NOMO-1 treated with DMSO at 0.1 percent for 48 hours (cell line): ENCODE measurements around the gene RPUSD1.
"Not testable (repeated sequence)": the region's sequence is repeated elsewhere in the genome, so short reads cannot be mapped to it uniquely, and the experiment has no call there.

Experiments used
- DNase-seq: peaks from one replicate; lab custom pipeline; 2025; ENCODE audit not compliant: unreplicated experiment; lab: John Stamatoyannopoulos, UW

RPUSD1 gene

DNA sequence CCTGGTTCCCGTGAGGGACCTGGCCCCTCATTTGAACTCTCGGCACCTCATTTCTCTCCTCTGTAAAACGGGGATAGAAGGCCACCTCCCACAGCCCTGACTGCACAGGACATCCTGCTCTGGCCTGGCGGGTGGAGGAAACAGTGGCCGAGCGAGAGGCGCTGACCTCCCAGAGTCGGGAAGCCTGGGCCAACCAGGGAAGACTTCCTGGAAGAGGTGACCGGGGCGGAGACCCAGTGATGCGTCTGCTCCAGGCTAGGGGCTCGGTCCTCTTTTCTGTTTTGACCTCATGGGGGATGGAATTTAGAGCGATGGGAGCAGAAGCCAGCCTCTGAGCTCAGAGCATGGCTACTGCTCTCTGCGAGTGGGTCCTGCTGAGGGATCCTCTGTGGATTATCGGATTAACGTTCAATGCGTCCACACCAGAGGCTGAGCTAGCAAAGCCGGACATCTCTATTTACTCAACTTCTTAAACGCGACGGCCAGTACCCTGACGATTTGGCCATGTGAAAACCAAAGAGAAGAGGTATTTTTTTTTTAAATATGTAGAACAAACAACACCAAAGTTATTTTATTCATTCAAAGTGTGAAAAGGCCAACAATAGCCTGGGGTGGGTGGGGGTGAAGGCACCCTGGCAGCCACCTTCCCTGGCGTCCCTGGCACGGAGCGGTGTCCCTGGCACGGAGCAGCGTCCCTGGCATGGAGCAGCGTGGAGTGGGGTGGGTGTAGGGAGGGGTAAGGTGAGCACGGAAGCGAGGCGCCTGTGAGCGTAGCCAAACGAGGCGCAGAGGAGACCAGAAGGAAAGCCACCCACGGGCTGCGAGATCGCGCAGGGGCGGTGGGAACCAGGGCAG is 36.8 kb downstream of the RPUSD1 start:
- no peak for DNase-seq

DNA sequence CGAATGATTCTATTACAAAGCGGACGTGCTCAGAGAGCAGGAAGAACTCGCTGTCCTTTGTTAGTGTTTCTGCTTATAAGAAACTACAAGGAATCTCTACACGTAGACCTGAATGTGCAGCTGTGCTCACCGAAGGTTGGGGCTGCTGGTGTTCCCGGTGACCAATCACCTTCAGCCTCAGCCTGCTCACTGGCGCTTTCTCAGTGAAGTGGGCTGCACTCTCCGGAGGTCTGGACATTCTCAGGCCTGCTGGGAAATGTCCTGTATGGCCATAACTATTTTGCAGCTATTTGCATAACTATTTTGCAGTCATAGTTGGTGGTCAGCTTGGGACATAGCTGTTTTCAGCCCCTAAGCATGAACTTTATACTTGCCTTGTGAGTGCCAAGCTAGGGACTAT is 37.7 kb downstream of the RPUSD1 start:
- DNase-seq = no peak

DNA sequence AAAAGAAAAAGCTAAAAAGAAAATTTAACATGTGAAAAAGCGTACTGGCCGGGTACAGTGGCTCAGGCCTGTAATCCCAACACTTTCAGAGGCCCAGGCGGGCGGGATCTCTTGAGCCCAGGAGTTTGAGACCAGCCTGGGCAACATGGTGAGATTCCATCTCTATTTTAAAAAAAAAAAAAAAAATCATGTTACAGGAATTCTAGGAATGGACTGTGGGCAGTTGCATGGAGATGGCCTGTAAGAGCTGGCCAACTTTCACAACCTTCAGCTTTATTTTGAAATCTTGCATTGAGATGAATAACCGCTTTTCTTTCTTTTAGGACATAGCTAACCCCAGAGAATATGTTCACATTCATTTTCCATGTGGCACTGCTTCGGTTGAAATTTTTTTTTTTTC is 39.2 kb downstream of the RPUSD1 start:
- DNase-seq = no peak

DNA sequence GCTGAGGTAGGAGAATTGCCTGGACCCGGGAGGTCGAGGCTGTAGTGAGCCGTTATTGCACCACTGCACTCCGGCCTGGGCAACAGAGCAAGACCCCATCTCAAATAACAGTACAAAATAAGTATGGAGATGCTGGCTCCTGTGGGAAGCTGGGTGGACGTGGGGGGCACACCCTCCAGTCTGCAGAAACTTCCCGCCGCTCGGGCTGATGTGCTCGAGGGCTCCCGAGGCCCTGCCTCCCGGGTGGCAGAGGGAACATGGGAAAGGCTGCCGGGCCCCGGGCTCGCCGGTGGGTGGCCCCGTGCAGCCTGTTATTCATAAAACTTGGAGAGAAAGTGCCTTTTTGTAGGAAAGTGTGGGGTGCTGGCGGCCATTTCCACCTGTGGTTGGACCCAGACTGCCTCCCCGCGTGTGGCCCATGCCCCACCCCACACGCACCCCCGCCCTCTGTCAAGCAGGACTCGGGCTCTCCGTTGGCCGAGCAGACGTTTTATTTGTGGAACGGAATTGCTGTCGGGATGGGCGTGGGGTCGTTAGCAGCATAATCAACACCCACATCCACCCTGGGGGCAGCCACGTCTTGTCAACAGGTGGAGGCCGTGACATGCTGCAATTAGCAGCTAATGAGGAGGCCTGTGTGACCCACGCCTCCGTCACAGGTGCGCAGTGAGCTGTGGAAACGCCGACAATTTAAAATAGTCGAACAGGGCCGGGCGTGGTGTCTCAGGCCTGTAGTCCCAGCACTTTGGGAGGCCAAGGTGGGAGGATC is 40.0 kb downstream of the RPUSD1 start:
- DNase-seq = no peak

DNA sequence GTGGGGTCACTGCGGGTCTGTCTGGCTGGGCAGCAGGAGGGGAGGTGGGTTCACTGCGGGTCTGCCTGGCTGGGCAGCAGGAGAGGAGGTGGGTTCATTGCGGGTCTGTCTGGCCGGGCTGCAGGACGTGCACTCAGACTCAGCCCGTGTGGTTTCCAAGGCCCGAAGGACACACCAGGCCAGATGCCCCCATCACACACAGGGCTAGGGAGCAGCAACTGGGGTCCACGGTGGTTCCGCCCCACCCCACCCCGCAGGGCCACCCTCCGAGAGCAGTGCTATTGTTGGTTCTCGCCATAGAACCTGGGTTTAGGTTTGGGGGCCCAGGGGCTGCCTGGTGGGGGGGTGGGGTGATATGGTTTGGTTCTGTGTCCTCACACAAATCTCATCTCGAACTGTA is 41.5 kb downstream of the RPUSD1 start:
- DNase-seq = no peak

DNA sequence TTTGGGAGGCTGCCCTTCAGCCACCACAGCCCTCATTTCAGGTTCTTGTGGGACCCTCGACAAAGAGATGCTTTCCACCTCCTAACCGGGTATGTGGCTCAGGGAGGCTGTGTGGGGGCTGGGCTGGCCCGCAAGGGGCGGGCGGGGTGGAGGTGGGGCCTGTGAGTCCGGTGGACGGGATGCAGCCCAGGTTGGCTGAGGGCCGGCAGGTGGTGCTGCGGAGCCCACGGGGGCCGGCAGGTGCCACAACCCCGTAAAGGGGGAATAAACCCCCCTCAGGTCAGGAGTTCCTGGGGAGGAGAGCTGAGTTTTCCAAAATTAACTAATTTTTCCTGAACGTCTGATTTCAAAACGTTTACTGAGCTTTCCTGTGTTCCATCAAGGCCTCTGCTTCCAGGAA is 42.4 kb downstream of the RPUSD1 start:
- DNase-seq = no peak

DNA sequence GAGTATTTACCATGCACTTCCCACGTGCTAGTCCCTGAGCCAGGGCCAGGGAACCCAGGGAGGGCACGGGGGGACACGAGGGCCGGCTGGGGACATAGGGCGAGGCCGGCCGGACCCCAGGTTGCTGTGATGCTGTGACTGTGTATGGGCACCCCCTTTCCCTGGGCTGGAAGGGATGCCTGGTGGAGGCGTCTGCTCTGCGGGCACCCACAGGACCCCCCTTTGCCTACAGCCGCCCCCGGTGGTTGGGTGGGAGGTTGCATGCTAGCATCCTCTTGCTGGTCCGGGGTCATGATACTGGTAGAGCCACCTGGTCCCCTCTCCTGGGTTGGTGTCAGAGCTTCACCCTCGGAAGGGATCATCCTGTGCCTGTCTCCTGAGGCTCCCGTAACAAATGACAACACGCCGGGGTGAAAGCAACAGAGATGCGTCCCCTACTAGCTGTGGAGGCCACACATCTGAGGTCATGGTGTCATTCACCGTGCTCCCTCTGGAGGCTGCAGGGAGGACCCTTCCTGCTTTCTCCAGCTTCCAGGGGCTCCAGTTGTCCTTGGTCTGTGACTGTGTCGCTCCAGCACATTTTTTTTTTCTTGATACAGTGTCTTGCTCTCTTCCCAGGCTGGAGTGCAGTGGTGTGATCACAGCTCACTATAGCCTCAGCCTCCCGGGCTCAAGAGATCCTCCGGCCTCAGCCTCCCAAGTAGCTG is 44.2 kb downstream of the RPUSD1 start:
- no peak for DNase-seq

DNA sequence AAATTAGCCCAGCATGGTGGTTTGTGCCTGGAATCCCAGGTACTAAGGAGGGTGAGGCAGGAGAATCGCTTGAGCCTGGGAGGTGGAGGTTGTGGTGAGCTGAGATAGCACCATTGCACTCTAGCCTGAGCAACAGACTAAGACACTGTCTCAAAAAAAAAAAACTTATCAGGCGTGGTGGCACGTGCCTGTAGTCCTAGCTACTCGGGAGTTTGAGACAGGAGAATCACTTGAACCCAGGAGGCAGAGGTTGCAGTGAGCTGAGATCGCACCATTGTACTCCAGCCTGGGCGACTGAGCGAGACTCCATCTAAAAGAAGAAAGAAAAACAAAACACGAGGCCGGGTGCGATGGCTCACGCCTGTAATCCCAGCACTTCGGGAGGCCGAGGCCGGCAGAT is 45.3 kb downstream of the RPUSD1 start:
- not testable (repeated sequence) for DNase-seq

DNA sequence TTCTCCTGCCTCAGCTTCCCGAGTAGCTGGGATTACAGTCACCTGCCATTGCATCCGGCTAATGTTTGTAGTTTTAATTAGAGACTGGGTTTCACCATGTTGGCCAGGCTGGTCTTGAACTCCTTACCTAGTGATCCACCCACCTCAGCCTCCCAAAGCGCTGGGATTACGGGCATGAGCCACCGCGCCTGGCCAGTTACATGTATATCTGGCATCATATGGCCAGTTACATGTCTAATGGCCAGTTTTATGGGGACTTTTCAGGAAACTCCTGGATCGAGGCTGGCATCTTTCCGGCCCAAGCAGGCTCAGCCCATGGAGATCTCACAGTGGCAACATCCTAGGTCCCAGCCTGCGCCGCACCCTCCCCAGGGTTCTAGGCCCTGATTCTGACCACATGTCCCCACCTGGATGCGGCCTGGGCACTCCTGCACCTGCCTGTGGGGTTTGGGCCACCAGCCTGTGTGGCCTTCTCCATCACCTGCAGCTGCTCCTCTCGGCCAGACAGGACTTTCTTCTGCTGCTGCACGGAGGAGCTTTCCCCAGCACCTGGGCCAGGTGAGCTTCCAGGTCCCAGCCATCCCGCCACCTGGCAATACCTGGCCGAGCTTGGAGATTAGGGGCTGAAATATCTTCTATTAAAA is 46.1 kb downstream of the RPUSD1 start:
- DNase-seq = no peak

DNA sequence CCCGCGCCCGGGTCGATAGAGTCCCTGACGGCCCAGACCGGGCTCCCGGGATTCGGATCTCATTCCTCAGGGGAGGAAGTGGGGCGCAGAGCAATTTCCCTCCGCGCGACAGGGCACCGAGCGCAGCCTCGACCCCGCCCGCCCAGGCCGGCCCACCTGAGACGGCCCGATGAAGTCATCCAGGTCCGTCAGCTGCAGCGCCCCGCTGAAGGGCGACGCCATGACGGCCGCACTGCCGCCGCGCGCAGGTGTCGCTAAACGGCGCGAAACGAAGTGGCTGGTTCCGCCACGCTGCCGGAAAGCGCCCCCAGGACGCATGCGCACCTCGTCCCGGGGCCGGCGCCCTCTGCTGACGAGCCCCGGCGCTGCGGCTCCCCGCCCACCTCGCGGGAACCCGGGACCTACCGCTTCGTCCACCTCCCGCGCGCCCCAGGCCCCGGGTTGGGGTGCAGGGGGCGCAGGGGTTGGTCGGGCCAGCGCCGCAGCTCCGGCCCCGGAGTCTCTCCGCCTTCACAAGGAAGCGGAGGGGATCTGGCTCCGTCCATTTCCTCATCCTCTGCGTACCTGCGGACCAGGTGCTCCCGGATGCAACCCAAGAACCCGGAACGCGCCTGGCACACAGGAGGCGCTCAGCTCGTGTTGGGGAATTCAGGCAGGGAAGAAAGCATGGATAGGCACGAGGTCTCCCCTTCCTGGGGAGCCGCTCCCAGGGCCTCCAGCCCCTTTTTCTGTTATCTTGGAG is 47.2 kb downstream of the RPUSD1 start, which contains the start of gene CIAO3:
CIAO3 (minus strand) TSS at position 234 of the 742 bp plus-strand sequence; CDS start at position 222, 12 bp downstream.
- DNase-seq = peak; percentile 69

DNA sequence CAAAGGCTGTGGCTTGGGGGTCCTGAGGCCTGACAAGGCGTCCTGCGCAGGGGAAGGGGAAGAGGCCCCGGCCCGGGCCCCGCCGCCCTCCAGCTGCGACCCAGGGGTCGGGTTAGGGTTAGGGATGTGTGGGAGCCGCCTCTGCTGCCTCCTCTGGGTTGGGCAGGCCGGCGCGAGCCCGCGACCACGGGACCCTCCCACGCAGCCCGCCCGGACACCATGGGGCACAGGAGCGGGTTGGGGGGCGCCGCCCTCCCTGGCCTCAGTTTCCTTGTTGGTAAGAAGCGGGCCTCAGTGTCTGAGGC is 47.8 kb downstream of the RPUSD1 start:
- DNase-seq = no peak

DNA sequence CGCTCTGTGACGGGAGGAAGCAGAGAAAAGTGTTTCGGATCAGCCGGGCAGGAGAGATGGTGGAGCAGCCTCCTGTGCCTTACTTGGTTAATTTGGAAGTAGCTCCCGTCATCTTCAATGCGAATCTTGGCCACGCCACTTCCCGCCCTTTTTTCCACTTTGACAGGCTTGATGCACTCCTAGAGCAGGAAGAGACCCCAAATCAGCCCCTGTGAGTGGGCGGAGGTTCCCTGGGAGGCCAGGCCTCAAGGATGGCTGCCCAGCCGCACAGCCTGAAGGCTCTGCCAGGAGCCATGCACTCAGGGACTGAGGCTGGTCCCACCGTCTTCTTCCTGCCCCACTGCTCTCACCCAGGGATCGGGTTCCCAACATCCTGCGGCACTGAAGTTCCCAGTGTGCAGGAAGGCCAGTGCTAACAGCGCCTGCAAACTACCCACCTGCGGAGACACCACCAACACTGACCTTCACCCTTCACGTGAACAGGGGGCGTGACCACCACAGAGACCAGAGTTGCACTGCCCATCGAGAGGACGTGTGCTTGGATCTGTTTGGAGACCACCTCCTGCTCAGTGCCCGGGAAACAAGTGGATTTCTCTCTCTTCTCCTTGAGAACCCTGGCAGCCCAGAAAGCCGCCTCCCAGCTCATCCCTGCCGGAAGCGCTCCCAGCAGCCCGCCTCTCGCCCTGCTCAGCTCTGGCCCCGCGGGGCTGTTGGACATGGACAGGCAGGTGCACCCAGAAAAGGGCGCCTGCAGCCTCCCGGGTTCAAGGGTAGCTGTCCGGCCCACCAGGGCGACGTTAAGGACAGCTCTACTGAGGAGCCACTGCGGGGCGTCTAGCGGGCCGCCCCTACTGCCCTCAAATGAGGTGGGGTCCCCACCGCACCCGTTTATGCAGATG is 48.4 kb downstream of the RPUSD1 start:
- no peak for DNase-seq

DNA sequence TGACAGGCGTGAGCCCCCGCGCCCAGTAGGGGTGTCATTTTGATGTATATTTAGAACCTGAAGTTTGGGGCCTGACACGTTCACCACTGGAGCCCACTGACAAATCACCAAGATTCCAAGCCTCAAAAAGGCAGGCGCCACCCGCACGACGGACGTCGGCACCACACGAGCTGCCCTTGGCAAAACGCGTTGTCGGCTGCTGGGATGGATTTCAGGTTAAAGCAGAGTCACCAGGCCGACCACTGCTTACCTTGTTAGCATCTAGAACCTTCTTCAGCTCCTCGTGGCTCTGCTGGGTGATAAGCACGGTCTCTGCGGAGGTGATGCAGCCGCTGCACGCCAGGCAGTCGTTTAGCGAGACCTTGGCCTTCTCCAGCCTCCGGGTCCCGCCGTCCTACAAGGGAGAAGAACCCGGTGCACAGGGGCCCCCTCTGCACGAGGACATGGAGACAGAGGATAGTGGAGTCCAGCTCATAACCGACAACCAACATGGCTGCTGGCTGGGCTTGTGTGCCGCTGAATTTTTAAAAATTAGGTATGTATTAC is 51.2 kb downstream of the RPUSD1 start:
- DNase-seq = no peak

DNA sequence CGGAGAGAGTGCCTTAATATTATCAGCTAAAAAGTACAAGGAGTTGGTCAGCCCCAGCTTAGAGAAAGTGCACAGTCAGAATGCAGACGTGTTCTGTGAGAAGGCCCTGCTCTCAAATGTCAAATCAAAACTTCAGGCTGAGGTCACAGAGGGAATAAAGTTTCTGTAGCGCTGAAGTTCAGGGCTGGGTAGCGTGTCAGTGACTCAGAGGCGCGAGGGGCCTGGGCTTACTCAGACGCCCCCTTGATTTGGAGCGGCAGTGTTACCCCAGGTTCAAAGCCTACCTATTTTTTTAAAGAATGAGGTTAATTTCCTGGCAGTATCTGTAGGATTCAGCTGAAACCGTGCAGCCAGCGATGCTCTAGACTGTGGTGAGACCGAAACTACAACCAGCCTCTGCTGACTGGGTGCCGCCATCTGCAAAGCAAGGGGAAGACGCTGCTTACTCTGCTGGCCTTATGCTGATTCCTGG is 52.2 kb downstream of the RPUSD1 start:
- DNase-seq = no peak

DNA sequence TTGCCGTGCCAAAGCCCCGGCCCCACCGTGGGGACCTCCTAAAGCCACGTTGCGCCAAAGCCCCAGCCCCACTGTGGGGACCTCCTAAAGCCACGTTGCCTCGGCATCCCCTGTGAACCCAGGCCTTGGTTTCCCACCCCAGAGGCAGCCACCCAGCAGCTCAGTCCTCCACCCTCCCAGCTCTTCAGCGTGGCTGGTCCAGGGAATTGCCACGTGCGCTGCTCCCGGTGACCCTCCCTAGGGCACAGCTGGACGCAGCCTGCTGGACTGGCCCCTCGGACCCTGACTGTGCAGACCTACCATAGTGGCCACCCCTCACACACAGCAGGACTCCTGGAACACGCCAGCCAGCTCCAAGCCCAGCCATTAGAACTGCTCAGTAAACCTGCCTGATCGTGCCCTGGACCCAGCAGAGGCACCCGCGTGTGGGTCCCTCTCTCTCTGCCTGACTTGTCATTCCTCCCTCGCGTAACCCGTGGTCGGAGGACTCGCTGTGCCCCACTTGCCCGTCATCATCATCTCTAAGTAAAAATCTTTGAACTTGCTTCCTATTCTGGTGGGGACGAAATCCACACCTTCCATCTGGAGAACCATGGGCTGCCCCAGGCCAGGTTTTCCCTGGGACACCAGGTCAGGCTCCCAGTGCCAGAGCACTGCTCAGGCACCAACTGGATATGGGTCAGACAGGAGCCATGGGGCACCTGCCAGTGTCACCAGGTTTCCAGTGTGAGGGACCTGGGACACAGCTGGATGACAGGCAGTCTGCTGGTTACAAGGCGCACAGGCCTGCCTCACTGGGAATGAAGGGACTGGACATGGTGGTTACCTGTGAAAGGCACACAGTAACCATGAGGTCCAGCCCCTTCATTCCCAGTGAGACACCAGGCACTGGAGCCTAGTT is 53.0 kb downstream of the RPUSD1 start:
- no peak for DNase-seq
